ENCODE results near the gene ZC3HAV1L. TPM values are rescaled to one million over a fixed set of nuclear protein-coding genes. Genes with fewer than 3 reads are reported as not detected.
"Not testable (repeated sequence)": the region's sequence is repeated elsewhere in the genome, so short reads cannot be mapped to it uniquely, and the experiment has no call there.

Gene ZC3HAV1L
- total and polyA plus RNA-seq, 2 experiments from 2014 or later: 2.0 to 11.3 TPM

GRCh38 chr7:139078911-139079310 lies 43.1 kb upstream of the ZC3HAV1L start:
- no peaks in the 10 kb centered on the region for H3K36me3 ChIP-seq (ENCODE audit: insufficient read depth)
- no peaks in the 10 kb centered on the region for H3K27me3 ChIP-seq (ENCODE audit: insufficient read depth)
- H3K4me1 Mint-ChIP-seq: no peaks in the 10 kb centered on the region; the same call in 2 of the 3 replicates
- no peaks in the 10 kb centered on the region for H3K79me2 ChIP-seq (replicated peaks; ENCODE audit: insufficient read depth)
- no peaks in the 10 kb centered on the region; the same call in none of the 2 replicates for H4K20me1 ChIP-seq (replicated peaks; ENCODE audit: insufficient read depth)
- H3K4me3 ChIP-seq: no peak overlapping the region
- no peaks in the 10 kb centered on the region for H3F3A ChIP-seq (replicated peaks; ENCODE audit: low read depth)
- peaks cover 65% of the 10 kb centered on the region for H3K36me3 Mint-ChIP-seq (ENCODE audit: low read depth)
- no peak for TF ChIP-seq JUNB (IDR thresholded peaks at IDR 0.05; ENCODE audit: unreplicated experiment)
- TF ChIP-seq NANOG (IDR thresholded peaks at IDR 0.05; ENCODE audit: borderline replicate concordance): no peak
- TF ChIP-seq STAT1 (IDR thresholded peaks at IDR 0.05; ENCODE audit: unreplicated experiment): no peak
- H3K27ac ChIP-seq (ENCODE audit: low read depth): no peak overlapping the region
- H3K9me3 Mint-ChIP-seq: no peaks in the 10 kb centered on the region
- no peak overlapping the region for H3K4me3 Mint-ChIP-seq
- H3K4me1 ChIP-seq (ENCODE audit: insufficient read depth): no peaks in the 10 kb centered on the region
- H2AFZ ChIP-seq: no peak overlapping the region
- H3K27me3 Mint-ChIP-seq (ENCODE audit: insufficient read depth, low read depth, poor library complexity): peaks cover 4% of the 10 kb centered on the region
- DNase-seq (ENCODE audit: low spot score) (no peak), ATAC-seq (no peak)
- no peak overlapping the region for H3K27ac Mint-ChIP-seq
- no peaks in the 10 kb centered on the region for H3K9me2 ChIP-seq (ENCODE audit: insufficient read depth)
- H3K4me2 ChIP-seq: no peak overlapping the region

GRCh38 chr7:139078399-139078798 lies 42.6 kb upstream of the ZC3HAV1L start:
- Mint-ChIP-seq H3K27me3 (ENCODE audit: insufficient read depth, low read depth, poor library complexity) (peaks cover 4% of the 10 kb centered on the region), H3K27ac (no peak overlapping the region), H3K36me3 (ENCODE audit: low read depth) (peaks cover 65% of the 10 kb centered on the region), H3K4me3 (no peak overlapping the region), H3K4me1 (no peaks in the 10 kb centered on the region; the same call in 2 of the 3 replicates), H3K9me3 (no peaks in the 10 kb centered on the region)
- no peaks in the 10 kb centered on the region for H3K36me3 ChIP-seq (ENCODE audit: insufficient read depth)
- ATAC-seq (no peak), DNase-seq (ENCODE audit: low spot score) (no peak)
- no peak for TF ChIP-seq CTCF (conservative IDR thresholded peaks at IDR 0.05; ENCODE audit: low read depth in 2 of 2)
- TF ChIP-seq POLR2AphosphoS5 (IDR thresholded peaks at IDR 0.05; ENCODE audit: low read depth): no peak
- no peaks in the 10 kb centered on the region for H3F3A ChIP-seq (replicated peaks; ENCODE audit: low read depth)
- no peak overlapping the region for H3K27ac ChIP-seq (ENCODE audit: low read depth)
- H2AFZ ChIP-seq: no peak overlapping the region
- H3K4me1 ChIP-seq (ENCODE audit: insufficient read depth): no peaks in the 10 kb centered on the region
- H3K9me2 ChIP-seq (ENCODE audit: insufficient read depth): no peaks in the 10 kb centered on the region
- H3K4me3 ChIP-seq: no peak overlapping the region
- H3K4me2 ChIP-seq: no peak overlapping the region
- no peaks in the 10 kb centered on the region for H3K79me2 ChIP-seq (replicated peaks; ENCODE audit: insufficient read depth)
- no peaks in the 10 kb centered on the region for H3K27me3 ChIP-seq (ENCODE audit: insufficient read depth)
- no peaks in the 10 kb centered on the region; the same call in 1 of the 2 replicates for H4K20me1 ChIP-seq (replicated peaks; ENCODE audit: insufficient read depth)

- not testable (repeated sequence) for ATAC-seq; H3K9me3 Mint-ChIP-seq; H3K79me2 ChIP-seq (replicated peaks; ENCODE audit: insufficient read depth); H3F3A ChIP-seq (replicated peaks; ENCODE audit: low read depth); H3K9me2 ChIP-seq (ENCODE audit: insufficient read depth); H3K27ac Mint-ChIP-seq; H3K27me3 Mint-ChIP-seq (ENCODE audit: insufficient read depth, low read depth, poor library complexity); H3K4me1 ChIP-seq (ENCODE audit: insufficient read depth); H4K20me1 ChIP-seq (replicated peaks; ENCODE audit: insufficient read depth); H3K36me3 ChIP-seq (ENCODE audit: insufficient read depth); H3K4me3 ChIP-seq; H3K4me3 Mint-ChIP-seq; DNase-seq (ENCODE audit: low spot score); H3K27me3 ChIP-seq (ENCODE audit: insufficient read depth); H2AFZ ChIP-seq; H3K4me2 ChIP-seq; H3K4me1 Mint-ChIP-seq; H3K27ac ChIP-seq (ENCODE audit: low read depth)
- peaks cover 64% of the 10 kb centered on the region for H3K36me3 Mint-ChIP-seq (ENCODE audit: low read depth)
Observed at GRCh38 chr7:139077706-139078105, 41.9 kb upstream of the ZC3HAV1L start.

Data from GM23338 (cell line).